PC-9 (cell line): ENCODE results near the gene IREB2. TPM values are rescaled to one million over a fixed set of nuclear protein-coding genes. Genes with fewer than 3 reads are reported as not detected.

Experiments used
- BruUV-seq: library from RNA; stranded (reverse); fragments of 400-500 nt; replicated peaks from 2 replicates; lab custom pipeline; 2021; lab: Mats Ljungman, UMichigan
- CTCF ChIA-PET: fragments of 300-600 bp; sonication (Branson Sonifier 250); formaldehyde crosslinking; loops from one replicate; lab custom pipeline; 2022; ENCODE audit warnings: antibody characterized with exemption; lab: Charles Lee
- POLR2A ChIA-PET: fragments of 300-600 bp; sonication (Branson Sonifier 250); formaldehyde crosslinking; loops from one replicate; lab custom pipeline; 2022; ENCODE audit warnings: antibody characterized with exemption; ENCODE audit not compliant: unreplicated experiment; lab: Charles Lee
- DNase-seq, 2 experiments: peaks; one replicate each; pipeline versions ENCODE4 v3.0.0 to v3.0.0-alpha.2; 2015 to 2022; ENCODE audit warnings: mixed read lengths in 1 of 2
- H2AFZ ChIP-seq: fragments of 200-600 bp; sonication (generic); 2 replicates; pipeline ENCODE4 v1.8.1; 2017; ENCODE audit warnings: antibody characterized with exemption
- H3F3A ChIP-seq: fragments of 200-600 bp; sonication (generic); 2 replicates; pipeline ENCODE4 v1.8.1; 2017; ENCODE audit warnings: antibody characterized with exemption, mild to moderate bottlenecking, low read depth; ENCODE audit not compliant: insufficient read depth
- H3K27ac ChIP-seq: fragments of 200-600 bp; sonication (generic); 2 replicates; pipeline ENCODE4 v1.6.1; 2016; ENCODE audit warnings: mixed run types
- H3K27me3 ChIP-seq: fragments of 200-600 bp; sonication (generic); 2 replicates; pipeline ENCODE4 v1.6.1; 2016; ENCODE audit warnings: low read depth, mixed run types; ENCODE audit not compliant: insufficient read depth
- H3K36me3 ChIP-seq: fragments of 200-600 bp; sonication (generic); 2 replicates; pipeline ENCODE4 v1.6.1; 2016; ENCODE audit warnings: low read depth, mixed run types
- H3K4me1 ChIP-seq: fragments of 200-600 bp; sonication (generic); replicated peaks from 2 replicates; pipeline ENCODE4 v1.6.1; 2016; ENCODE audit warnings: mixed run types; ENCODE audit not compliant: insufficient read depth
- H3K4me2 ChIP-seq: fragments of 200-600 bp; sonication (generic); 2 replicates; pipeline ENCODE4 v1.6.1; 2017; ENCODE audit warnings: mixed run types
- H3K4me3 ChIP-seq: fragments of 200-600 bp; sonication (generic); 2 replicates; pipeline ENCODE4 v1.6.1; 2016; ENCODE audit warnings: mixed run types
- H3K79me2 ChIP-seq: fragments of 200-600 bp; sonication (generic); 2 replicates; pipeline ENCODE4 v1.6.1; 2017; ENCODE audit warnings: low read depth, mixed run types
- H3K9me2 ChIP-seq: fragments of 200-600 bp; sonication (generic); 2 replicates; pipeline ENCODE4 v1.8.1; 2017; ENCODE audit warnings: mild to moderate bottlenecking; ENCODE audit not compliant: insufficient read depth
- H3K9me3 ChIP-seq: fragments of 200-600 bp; sonication (generic); 2 replicates; pipeline ENCODE4 v1.8.1; 2016; ENCODE audit warnings: low read depth; ENCODE audit not compliant: insufficient read depth
- H4K20me1 ChIP-seq: fragments of 200-600 bp; sonication (generic); 2 replicates; pipeline ENCODE4 v1.8.1; 2017; ENCODE audit not compliant: insufficient read depth
- CTCF ChIP-seq: fragments of 200-600 bp; sonication (generic); conservative IDR thresholded peaks from 2 replicates; pipeline ENCODE4 v1.6.1; 2017; ENCODE audit warnings: mixed run types, antibody characterized with exemption, mild to moderate bottlenecking, moderate library complexity
- EZH2 ChIP-seq: fragments of 200-600 bp; sonication (generic); IDR thresholded peaks from 2 replicates; pipeline ENCODE4 v1.8.0; 2017; ENCODE audit warnings: antibody characterized with exemption, low read depth
- intact Hi-C: fragments of 100-400 bp; cut with micrococcal nuclease; formaldehyde crosslinking; loops from one replicate; pipeline ENCODE4 v1.10.0; 2022; ENCODE audit not compliant: unreplicated experiment
- total RNA-seq: library from RNA; stranded (reverse); gene quantifications from 2 replicates; pipeline ENCODE4 v1.2.3, GENCODE V29; 2021

IREB2 gene
- total RNA-seq, 1 experiment from 2014 or later = 48.8 TPM

GRCh38 chr15:78449220-78449999 is 11.4 kb downstream of the IREB2 start:
- CTCF ChIA-PET = interaction anchor here (0.6 to 1.1 kb wide), 3 partner anchors 10 to 336 kb away, joined by 3 to 4 read pairs (median 3); no protein-coding TSS in a partner anchor
- POLR2A ChIA-PET = no interaction called here
- TF ChIP-seq EZH2 = no peak
- TF ChIP-seq CTCF = no peak
- Histone ChIP-seq H3K4me1 (no peaks in the 10 kb centered on the region), H3K27me3 (no peaks in the 10 kb centered on the region), H3K9me2 (no peaks in the 10 kb centered on the region), H3K4me2 (no peak overlapping the region), H3K9me3 (no peaks in the 10 kb centered on the region), H3K36me3 (peaks cover 12% of the 10 kb centered on the region; the same call in 1 of the 2 replicates), H4K20me1 (peaks cover 93% of the 10 kb centered on the region), H2AFZ (no peak overlapping the region), H3K79me2 (peaks cover 92% of the 10 kb centered on the region), H3F3A (no peaks in the 10 kb centered on the region), H3K27ac (no peak overlapping the region), H3K4me3 (no peak overlapping the region)
- BruUV-seq = no TSS peak
- intact Hi-C loops = no loop called here
- no peak for DNase-seq

DNA sequence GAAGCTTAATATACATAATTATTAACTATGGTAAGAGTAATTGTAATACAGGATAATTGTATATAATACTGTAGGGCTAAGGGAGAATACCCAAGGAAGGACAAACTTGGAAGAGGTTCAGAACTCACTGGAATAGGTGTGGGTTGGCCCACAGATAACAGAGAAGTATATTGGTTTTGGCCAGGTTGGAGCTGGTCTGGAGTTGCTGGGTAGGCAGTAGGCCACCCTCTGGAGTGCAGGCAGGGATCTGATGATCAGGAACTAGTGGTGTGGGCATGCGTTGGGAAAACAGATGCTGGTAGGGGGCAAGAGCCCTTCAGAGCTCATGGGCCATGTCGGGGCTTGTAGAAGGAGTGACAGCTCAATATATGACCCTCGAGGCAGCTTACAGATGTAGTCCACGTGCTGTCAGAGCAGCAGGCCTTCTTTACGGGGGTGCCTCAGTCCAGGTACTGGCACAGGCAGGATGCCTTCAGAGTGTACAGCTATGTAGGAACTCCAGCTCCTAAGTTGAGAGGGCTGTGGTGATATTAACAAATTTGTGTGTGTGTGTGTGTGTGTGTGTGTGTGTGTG is 12.4 kb downstream of the IREB2 start:
- Histone ChIP-seq H3K9me2 (no peaks in the 10 kb centered on the region), H4K20me1 (peaks cover 95% of the 10 kb centered on the region), H3K9me3 (no peaks in the 10 kb centered on the region), H3K36me3 (peaks cover 7% of the 10 kb centered on the region; the same call in 1 of the 2 replicates), H3F3A (peaks cover under 1% of the 10 kb centered on the region; the same call in 1 of the 2 replicates), H3K4me1 (no peaks in the 10 kb centered on the region), H3K4me3 (no peak overlapping the region), H2AFZ (no peak overlapping the region), H3K4me2 (no peak overlapping the region), H3K27me3 (no peaks in the 10 kb centered on the region), H3K79me2 (peaks cover 98% of the 10 kb centered on the region), H3K27ac (no peak overlapping the region)
- POLR2A ChIA-PET = interaction anchor here (0.6 kb wide), 1 partner anchor 92 kb away, joined by 5 read pairs; no protein-coding TSS in a partner anchor
- DNase-seq = no peak
- CTCF ChIA-PET = interaction anchor here (0.6 kb wide), 1 partner anchor 129 kb away, joined by 3 read pairs; no protein-coding TSS in a partner anchor
- TF ChIP-seq EZH2 = no peak
- TF ChIP-seq CTCF = no peak
- intact Hi-C loops = no loop called here
- no TSS peak for BruUV-seq

GRCh38 chr15:78452485-78452884 is 14.5 kb downstream of the IREB2 start:
- H3K27me3 ChIP-seq = no peaks in the 10 kb centered on the region
- H4K20me1 ChIP-seq = peaks cover 96% of the 10 kb centered on the region
- POLR2A ChIA-PET = no interaction called here
- H3K4me2 ChIP-seq = no peak overlapping the region
- no peaks in the 10 kb centered on the region for H3K36me3 ChIP-seq
- H3K4me1 ChIP-seq = peaks cover 7% of the 10 kb centered on the region
- H3K79me2 ChIP-seq = peaks cover 99% of the 10 kb centered on the region
- no TSS peak for BruUV-seq
- no peak overlapping the region for H3K27ac ChIP-seq
- no peak for DNase-seq
- H3K9me3 ChIP-seq = no peaks in the 10 kb centered on the region
- no peak overlapping the region for H3K4me3 ChIP-seq
- H3F3A ChIP-seq = peaks cover 13% of the 10 kb centered on the region; the same call in 1 of the 2 replicates
- intact Hi-C loops = no loop called here
- CTCF ChIA-PET = no interaction called here
- no peak overlapping the region for H2AFZ ChIP-seq
- no peaks in the 10 kb centered on the region for H3K9me2 ChIP-seq
- TF ChIP-seq CTCF = no peak
- no peak for TF ChIP-seq EZH2
